Lung (tissue), 12 donors: ENCODE data around the gene ZIC2. TPM values are rescaled to one million over a fixed set of nuclear protein-coding genes. Genes with fewer than 3 reads are reported as not detected.

Experiments
- ATAC-seq: fragments of 200-7000 bp; cut with Tn5 transposase; one replicate; pipeline ENCODE4 v1.9.1; 2020; ENCODE audit warnings: moderate number of reproducible peaks; ENCODE audit not compliant: insufficient read depth, low FRiP score
- DNase-seq, 3 donors: peaks; one replicate each; pipeline ENCODE4 v3.0.0-alpha.2; 2013 to 2017
- H3K27ac ChIP-seq, 2 donors: one replicate each; pipeline ENCODE4 v1.5.1; 2013; ENCODE audit warnings: mild to moderate bottlenecking in 2 of 2, moderate library complexity in 2 of 2, control low read depth in 1 of 2, inconsistent platforms in 1 of 2, low read depth in 1 of 2, low read length in 1 of 2
- H3K27me3 ChIP-seq, 3 donors: one replicate each; pipeline ENCODE4 v1.5.1; 2013; ENCODE audit warnings: low read length in 2 of 3; ENCODE audit not compliant: control insufficient read depth in 3 of 3, insufficient read depth in 3 of 3
- H3K36me3 ChIP-seq, 4 donors: one replicate each; pipeline ENCODE4 v1.5.1; 2013; ENCODE audit warnings: low read length in 4 of 4, mild to moderate bottlenecking in 1 of 4, moderate library complexity in 1 of 4; ENCODE audit not compliant: control insufficient read depth in 4 of 4, insufficient read depth in 4 of 4
- H3K4me1 ChIP-seq, 5 donors: one replicate each; pipeline ENCODE4 v1.5.1; 2013; ENCODE audit warnings: low read length in 5 of 5, mild to moderate bottlenecking in 2 of 5, moderate library complexity in 1 of 5; ENCODE audit not compliant: control insufficient read depth in 5 of 5, insufficient read depth in 5 of 5
- H3K4me3 ChIP-seq: one replicate; pipeline ENCODE4 v1.5.1; 2013; ENCODE audit warnings: mild to moderate bottlenecking, control low read depth, moderate library complexity
- H3K9ac ChIP-seq, 2 donors: one replicate each; pipeline ENCODE4 v1.5.1; 2013; ENCODE audit warnings: low read length in 2 of 2, control low read depth in 1 of 2; ENCODE audit not compliant: insufficient read depth in 1 of 2
- H3K9me3 ChIP-seq, 4 donors: one replicate each; pipeline ENCODE4 v1.5.1; 2013; ENCODE audit warnings: low read length in 3 of 4, mild to moderate bottlenecking in 1 of 4, moderate library complexity in 1 of 4; ENCODE audit not compliant: control insufficient read depth in 4 of 4, insufficient read depth in 3 of 4
- CTCF ChIP-seq: IDR thresholded peaks from 2 replicates; pipeline ENCODE4 v1.5.1; 2012; ENCODE audit warnings: mild to moderate bottlenecking; ENCODE audit errors: control extremely low read depth, extremely low read depth
- WGBS, 2 donors: extraction: QIAGEN DNeasy Blood & Tissue Kit; methylation state at CpG; one replicate each; pipeline ENCODE4 v1.1.7; 2013; 5-methylcytosine and 5-hydroxymethylcytosine counted together
- polyA plus RNA-seq, 2 donors: library from polyadenylated mRNA; stranded (reverse); fragments of 200-250 nt; gene quantifications; one replicate each; pipeline ENCODE4 v1.2.1, GENCODE V29; 2013
- total RNA-seq, 2 donors: library from RNA; depleted of rRNA in 1 of 2; stranded (reverse); fragments of >200 nt in 1 of 2; gene quantifications; one replicate each; pipeline ENCODE4 v1.2.1, GENCODE V29; 2014 to 2021
- donor health status: control.
- donor health status: control.
- donor health status: Bipolar disorder and iron deficiency.
- donor health status: healthy.
- donor health status: DM: yes; HTN: yes; CAD: no.

The ZIC2 gene
- total and polyA plus RNA-seq, 4 donors, result 0.06 TPM; not detected in 3

- DNase-seq (peak in 2 of 3 donors; percentile 26 to 46), ATAC-seq (no peak)
- Histone ChIP-seq H3K4me1 (peaks cover 0 to 21% (median 0%) of the 10 kb centered on the region in 5 donors), H3K27ac (no peak overlapping the region), H3K36me3 (no peaks in the 10 kb centered on the region), H3K4me3 (peak overlapping the region; percentile 28), H3K27me3 (peaks cover 23 to 72% (median 66%) of the 10 kb centered on the region in 3 donors), H3K9ac (no peak overlapping the region), H3K9me3 (peaks cover 0 to 20% (median 0%) of the 10 kb centered on the region in 4 donors)
- 2% methylated on average over 78 to 110 of the region's 110 CpGs for WGBS, 2 donors
- no peak for TF ChIP-seq CTCF
These were observed 505 bp upstream of the ZIC2 start for GRCh38 chr13:99980824-99981734.

GRCh38 chr13:99982036-99982730, 599 bp downstream of the ZIC2 start:
- no peak overlapping the region for H3K27ac ChIP-seq
- peaks cover 0 to 20% (median 0%) of the 10 kb centered on the region in 4 donors for H3K9me3 ChIP-seq
- peak overlapping the region; percentile 28 for H3K4me3 ChIP-seq
- 2% methylated on average over 73 to 98 of the region's 98 CpGs for WGBS, 2 donors
- no peak for TF ChIP-seq CTCF
- no peaks in the 10 kb centered on the region for H3K36me3 ChIP-seq
- no peak overlapping the region for H3K9ac ChIP-seq
- peaks cover 0 to 21% (median 0%) of the 10 kb centered on the region in 5 donors for H3K4me1 ChIP-seq
- peaks cover 29 to 72% (median 66%) of the 10 kb centered on the region in 3 donors for H3K27me3 ChIP-seq
- ATAC-seq (no peak), DNase-seq (peak in 1 of 3 donors; percentile 24)

GRCh38 chr13:99982731-99983498, 1.3 kb downstream of the ZIC2 start:
- WGBS, 2 donors, result 8 to 11% methylated on average over 48 of the region's 48 CpGs
- peaks cover 0 to 20% (median 0%) of the 10 kb centered on the region in 4 donors for H3K9me3 ChIP-seq
- no peak overlapping the region for H3K4me3 ChIP-seq
- DNase-seq (peak in 1 of 3 donors; percentile 30), ATAC-seq (no peak)
- H3K27ac ChIP-seq, result no peak overlapping the region
- H3K4me1 ChIP-seq, result peaks cover 0 to 21% (median 0%) of the 10 kb centered on the region in 5 donors
- no peak overlapping the region for H3K9ac ChIP-seq
- no peak for TF ChIP-seq CTCF
- no peaks in the 10 kb centered on the region for H3K36me3 ChIP-seq
- peaks cover 29 to 72% (median 66%) of the 10 kb centered on the region in 3 donors for H3K27me3 ChIP-seq
